ENCODE measurements around the gene ZNF512. TPM values are rescaled to one million over a fixed set of nuclear protein-coding genes. Genes with fewer than 3 reads are reported as not detected.

The ZNF512 gene
- total RNA-seq, 1 experiment from 2014 or later: 18.0 TPM

Other genes with a start within 250 kb of the ZNF512 start
- gene GTF3C2, start 226.3 kb upstream of the ZNF512 start, total RNA-seq (2014; rRNA removed; shearing (Covaris generic)): 24.5 and 29.9 TPM in 2 replicates
- 15.0 and 23.8 TPM in 2 replicates for gene EIF2B4, start 212.7 kb upstream of the ZNF512 start, total RNA-seq (2014; rRNA removed; shearing (Covaris generic))
- 79.6 and 84.6 TPM in 2 replicates for gene SNX17, start 212.4 kb upstream of the ZNF512 start, total RNA-seq (2014; rRNA removed; shearing (Covaris generic))
- 1.4 and 2.8 TPM in 2 replicates for gene ZNF513, start 202.3 kb upstream of the ZNF512 start, total RNA-seq (2014; rRNA removed; shearing (Covaris generic))
- 72.0 and 81.7 TPM in 2 replicates for gene PPM1G, start 173.5 kb upstream of the ZNF512 start, total RNA-seq (2014; rRNA removed; shearing (Covaris generic))
- 99.9 and 102 TPM in 2 replicates for gene NRBP1, start 154.4 kb upstream of the ZNF512 start, total RNA-seq (2014; rRNA removed; shearing (Covaris generic))
- not detected in 2 replicates for gene KRTCAP3, start 140.7 kb upstream of the ZNF512 start, total RNA-seq (2014; rRNA removed; shearing (Covaris generic))
- gene IFT172, start 93.3 kb upstream of the ZNF512 start, total RNA-seq (2014; rRNA removed; shearing (Covaris generic)): 4.5 and 6.3 TPM in 2 replicates
- gene FNDC4, start 87.8 kb upstream of the ZNF512 start, total RNA-seq (2014; rRNA removed; shearing (Covaris generic)): 0.16 and 0.29 TPM in 2 replicates
- gene GCKR, start 86.2 kb upstream of the ZNF512 start, total RNA-seq (2014; rRNA removed; shearing (Covaris generic)): not detected in 2 replicates
- 1.5 and 1.9 TPM in 2 replicates for gene CCDC121, start 46.0 kb downstream of the ZNF512 start, total RNA-seq (2014; rRNA removed; shearing (Covaris generic))
- gene GPN1, start 46.0 kb downstream of the ZNF512 start, total RNA-seq (2014; rRNA removed; shearing (Covaris generic)): 22.3 and 29.9 TPM in 2 replicates
- gene SUPT7L, start 80.6 kb downstream of the ZNF512 start, total RNA-seq (2014; rRNA removed; shearing (Covaris generic)): 9.1 and 11.8 TPM in 2 replicates
- gene SLC4A1AP, start 80.8 kb downstream of the ZNF512 start, total RNA-seq (2014; rRNA removed; shearing (Covaris generic)): 16.6 and 17.4 TPM in 2 replicates
- gene MRPL33, start 188.7 kb downstream of the ZNF512 start, total RNA-seq (2014; rRNA removed; shearing (Covaris generic)): 99.6 and 124 TPM in 2 replicates

Measured in H4 (cell line).